Panc1 (cell line): ENCODE measurements around the gene THSD7A. TPM values are rescaled to one million over a fixed set of nuclear protein-coding genes. Genes with fewer than 3 reads are reported as not detected.

Experiments
- ATAC-seq: fragments of 200-7000 bp; cut with Tn5 transposase; 2 replicates; pipeline ENCODE4 v1.9.1; 2020; ENCODE audit warnings: mild to moderate bottlenecking, moderate library complexity
- BruUV-seq: library from RNA; stranded (reverse); fragments of 400-500 nt; replicated peaks from 2 replicates; lab custom pipeline; 2021; lab: Mats Ljungman, UMichigan
- CTCF ChIA-PET: fragments of 300-600 bp; sonication (Branson Sonifier 250); formaldehyde crosslinking; loops from one replicate; lab custom pipeline; 2022; ENCODE audit warnings: antibody characterized with exemption; lab: Charles Lee
- POLR2A ChIA-PET: fragments of 300-600 bp; sonication (Branson Sonifier 250); formaldehyde crosslinking; loops from one replicate; lab custom pipeline; 2022; ENCODE audit warnings: antibody characterized with exemption; lab: Charles Lee
- DNase-seq: peaks from one replicate; pipeline ENCODE4 v3.0.0-alpha.2; 2010; ENCODE audit warnings: low read depth, low spot score
- H3K27ac ChIP-seq: 2 replicates; pipeline ENCODE4 v1.5.1; 2011; ENCODE audit warnings: mild to moderate bottlenecking, low read length, inconsistent platforms
- H3K27me3 ChIP-seq: fragments of 200-500 bp; sonication (Bioruptor generic); 2 replicates; pipeline ENCODE4 v1.6.0; 2014; ENCODE audit warnings: low read length, inconsistent platforms; ENCODE audit not compliant: control insufficient read depth, insufficient read depth
- H3K36me3 ChIP-seq: fragments of 200-500 bp; sonication (Bioruptor generic); 2 replicates; pipeline ENCODE4 v1.5.1; 2014; ENCODE audit warnings: inconsistent platforms, mild to moderate bottlenecking, low read length, moderate library complexity; ENCODE audit not compliant: control insufficient read depth, insufficient read depth
- H3K4me1 ChIP-seq: 2 replicates; pipeline ENCODE4 v1.5.1; 2011; ENCODE audit warnings: inconsistent platforms, mild to moderate bottlenecking, low read length, moderate library complexity; ENCODE audit not compliant: control insufficient read depth, insufficient read depth
- H3K4me3 ChIP-seq, 2 experiments: 2 replicates each; pipeline ENCODE4 v1.5.1; 2011 to 2012; ENCODE audit warnings: low read depth in 2 of 2, low read length in 2 of 2, mild to moderate bottlenecking in 2 of 2, inconsistent platforms in 1 of 2, moderate library complexity in 1 of 2
- H3K9me3 ChIP-seq: fragments of 200-500 bp; sonication (Bioruptor generic); 2 replicates; pipeline ENCODE4 v1.5.1; 2014; ENCODE audit warnings: low read depth, mild to moderate bottlenecking, inconsistent platforms, low read length, moderate library complexity; ENCODE audit not compliant: control insufficient read depth, insufficient read depth
- POLR2AphosphoS5 ChIP-seq: IDR thresholded peaks from 2 replicates; pipeline ENCODE4 v1.6.1; 2012; ENCODE audit warnings: mild to moderate bottlenecking, low read depth, low read length, moderate library complexity
- SIN3A ChIP-seq: IDR thresholded peaks from 2 replicates; pipeline ENCODE4 v1.6.1; 2012; ENCODE audit warnings: low read depth, mild to moderate bottlenecking, low read length, moderate library complexity, borderline replicate concordance; ENCODE audit not compliant: insufficient read depth
- TCF7L2 ChIP-seq: IDR thresholded peaks from 2 replicates; pipeline ENCODE4 v1.6.1; 2011; ENCODE audit warnings: mild to moderate bottlenecking, low read depth, low read length, inconsistent platforms
- in situ Hi-C: cut with HindIII; loops from 2 replicates; pipeline ENCODE4 v1.10.0; 2016; ENCODE audit warnings: low sequenced_read_pairs, low pct_unique_long_range_greater_than_20kb
- intact Hi-C: fragments of 100-400 bp; cut with micrococcal nuclease; formaldehyde crosslinking; loops from one replicate; pipeline ENCODE4 v1.10.0; 2022; ENCODE audit not compliant: unreplicated experiment
- total RNA-seq: library from RNA; stranded (reverse); gene quantifications from one replicate; pipeline ENCODE4 v1.2.1, GENCODE V29; 2021; ENCODE audit not compliant: unreplicated experiment
- TF ChIP-seq, protein P1 (sequence below): fragments of 450-650 bp; IDR thresholded peaks from 2 replicates; pipeline ENCODE4 v1.5.1; 2017; ENCODE audit warnings: mild to moderate bottlenecking
- TF ChIP-seq, protein P2 (sequence below), 2 experiments: IDR thresholded peaks; 2 replicates each; pipeline ENCODE4 v1.6.1; 2011 to 2012; ENCODE audit warnings: low read depth in 2 of 2, control low read depth in 1 of 2, low read length in 1 of 2, mild to moderate bottlenecking in 1 of 2, moderate library complexity in 1 of 2; ENCODE audit not compliant: insufficient read depth in 1 of 2

The THSD7A gene
- total RNA-seq, 1 experiment from 2014 or later, result 38.6 TPM

DNA sequence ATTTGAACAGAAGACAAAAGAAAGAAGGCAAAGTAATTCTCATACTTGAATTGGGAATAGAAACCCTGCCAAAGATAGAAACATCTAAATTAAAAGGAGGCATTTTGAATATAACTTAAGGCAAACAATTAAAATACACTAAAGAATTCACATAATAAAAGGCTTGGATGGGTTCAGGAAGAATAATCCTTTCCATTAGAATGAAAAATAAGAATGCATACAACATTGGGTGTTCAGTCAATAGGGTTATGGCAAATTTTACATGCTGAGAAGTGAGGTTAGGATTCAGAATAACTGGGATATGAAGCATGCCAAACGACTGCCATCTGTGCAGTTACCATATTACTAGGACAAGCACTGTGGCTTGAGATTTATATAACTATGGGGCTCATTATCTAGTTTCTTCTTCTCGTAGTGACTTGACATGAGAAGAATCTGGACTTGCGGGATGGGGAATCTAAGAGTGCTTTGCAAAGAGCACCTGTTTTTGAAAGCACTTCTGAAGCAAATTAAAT, 326.5 kb downstream of the THSD7A start:
- ChIA-PET POLR2A (no interaction called here), CTCF (no interaction called here)
- in situ Hi-C loops, result no loop called here
- no TSS peak for BruUV-seq
- Histone ChIP-seq H3K27ac (no peak overlapping the region), H3K4me3 (no peak overlapping the region), H3K9me3 (peaks cover 8% of the 10 kb centered on the region; the same call in 1 of the 2 replicates), H3K4me1 (no peaks in the 10 kb centered on the region), H3K27me3 (no peaks in the 10 kb centered on the region), H3K36me3 (no peaks in the 10 kb centered on the region)
- TF ChIP-seq SIN3A (no peak), POLR2AphosphoS5 (no peak), TCF7L2 (no peak)
- TF ChIP-seq, protein P1, sequence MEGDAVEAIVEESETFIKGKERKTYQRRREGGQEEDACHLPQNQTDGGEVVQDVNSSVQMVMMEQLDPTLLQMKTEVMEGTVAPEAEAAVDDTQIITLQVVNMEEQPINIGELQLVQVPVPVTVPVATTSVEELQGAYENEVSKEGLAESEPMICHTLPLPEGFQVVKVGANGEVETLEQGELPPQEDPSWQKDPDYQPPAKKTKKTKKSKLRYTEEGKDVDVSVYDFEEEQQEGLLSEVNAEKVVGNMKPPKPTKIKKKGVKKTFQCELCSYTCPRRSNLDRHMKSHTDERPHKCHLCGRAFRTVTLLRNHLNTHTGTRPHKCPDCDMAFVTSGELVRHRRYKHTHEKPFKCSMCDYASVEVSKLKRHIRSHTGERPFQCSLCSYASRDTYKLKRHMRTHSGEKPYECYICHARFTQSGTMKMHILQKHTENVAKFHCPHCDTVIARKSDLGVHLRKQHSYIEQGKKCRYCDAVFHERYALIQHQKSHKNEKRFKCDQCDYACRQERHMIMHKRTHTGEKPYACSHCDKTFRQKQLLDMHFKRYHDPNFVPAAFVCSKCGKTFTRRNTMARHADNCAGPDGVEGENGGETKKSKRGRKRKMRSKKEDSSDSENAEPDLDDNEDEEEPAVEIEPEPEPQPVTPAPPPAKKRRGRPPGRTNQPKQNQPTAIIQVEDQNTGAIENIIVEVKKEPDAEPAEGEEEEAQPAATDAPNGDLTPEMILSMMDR, result no peak
- TF ChIP-seq, protein P2, sequence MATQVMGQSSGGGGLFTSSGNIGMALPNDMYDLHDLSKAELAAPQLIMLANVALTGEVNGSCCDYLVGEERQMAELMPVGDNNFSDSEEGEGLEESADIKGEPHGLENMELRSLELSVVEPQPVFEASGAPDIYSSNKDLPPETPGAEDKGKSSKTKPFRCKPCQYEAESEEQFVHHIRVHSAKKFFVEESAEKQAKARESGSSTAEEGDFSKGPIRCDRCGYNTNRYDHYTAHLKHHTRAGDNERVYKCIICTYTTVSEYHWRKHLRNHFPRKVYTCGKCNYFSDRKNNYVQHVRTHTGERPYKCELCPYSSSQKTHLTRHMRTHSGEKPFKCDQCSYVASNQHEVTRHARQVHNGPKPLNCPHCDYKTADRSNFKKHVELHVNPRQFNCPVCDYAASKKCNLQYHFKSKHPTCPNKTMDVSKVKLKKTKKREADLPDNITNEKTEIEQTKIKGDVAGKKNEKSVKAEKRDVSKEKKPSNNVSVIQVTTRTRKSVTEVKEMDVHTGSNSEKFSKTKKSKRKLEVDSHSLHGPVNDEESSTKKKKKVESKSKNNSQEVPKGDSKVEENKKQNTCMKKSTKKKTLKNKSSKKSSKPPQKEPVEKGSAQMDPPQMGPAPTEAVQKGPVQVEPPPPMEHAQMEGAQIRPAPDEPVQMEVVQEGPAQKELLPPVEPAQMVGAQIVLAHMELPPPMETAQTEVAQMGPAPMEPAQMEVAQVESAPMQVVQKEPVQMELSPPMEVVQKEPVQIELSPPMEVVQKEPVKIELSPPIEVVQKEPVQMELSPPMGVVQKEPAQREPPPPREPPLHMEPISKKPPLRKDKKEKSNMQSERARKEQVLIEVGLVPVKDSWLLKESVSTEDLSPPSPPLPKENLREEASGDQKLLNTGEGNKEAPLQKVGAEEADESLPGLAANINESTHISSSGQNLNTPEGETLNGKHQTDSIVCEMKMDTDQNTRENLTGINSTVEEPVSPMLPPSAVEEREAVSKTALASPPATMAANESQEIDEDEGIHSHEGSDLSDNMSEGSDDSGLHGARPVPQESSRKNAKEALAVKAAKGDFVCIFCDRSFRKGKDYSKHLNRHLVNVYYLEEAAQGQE (IDR thresholded peaks at IDR 0.05; ENCODE audit: insufficient read depth in 1 of 2, low read depth in 2 of 2, low read length in 1 of 2), result no peak
- DNase-seq, result no peak
- no peak for ATAC-seq
- intact Hi-C loops, result no loop called here

DNA sequence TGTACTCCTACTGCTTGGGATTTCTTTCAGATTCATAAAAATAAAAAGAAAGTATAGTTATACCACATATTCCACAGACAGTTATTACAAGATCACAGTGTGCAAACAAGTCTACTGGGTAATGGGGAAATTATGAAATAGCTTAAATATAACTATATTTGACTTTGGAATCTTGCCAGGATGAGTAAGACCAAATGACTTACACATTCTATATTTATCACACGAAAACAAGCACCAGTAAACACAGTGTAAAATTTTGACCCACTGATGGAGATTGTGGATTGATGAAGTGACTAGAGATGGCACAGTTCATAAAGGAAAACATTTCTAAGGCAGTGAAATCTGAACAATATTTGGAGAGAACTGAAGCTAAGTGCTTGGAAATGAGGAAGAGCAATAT, 339.7 kb downstream of the THSD7A start:
- Histone ChIP-seq H3K4me1 (no peaks in the 10 kb centered on the region), H3K27ac (no peak overlapping the region), H3K9me3 (no peaks in the 10 kb centered on the region), H3K4me3 (no peak overlapping the region), H3K36me3 (no peaks in the 10 kb centered on the region), H3K27me3 (no peaks in the 10 kb centered on the region)
- POLR2A ChIA-PET, result no interaction called here
- intact Hi-C loops, result no loop called here
- no peak for DNase-seq
- TF ChIP-seq, protein P1, result no peak
- TF ChIP-seq POLR2AphosphoS5 (no peak), TCF7L2 (no peak), SIN3A (no peak)
- TF ChIP-seq, protein P2 (IDR thresholded peaks at IDR 0.05; ENCODE audit: insufficient read depth in 1 of 2, low read depth in 2 of 2, low read length in 1 of 2), result no peak
- ATAC-seq, result no peak
- in situ Hi-C loops, result no loop called here
- BruUV-seq, result no TSS peak
- CTCF ChIA-PET, result interaction anchor here (0.6 kb wide), 1 partner anchor 483 kb away, joined by 3 read pairs; no protein-coding TSS in a partner anchor
